Measurements from ENCODE around the gene DUSP23. TPM values are rescaled to one million over a fixed set of nuclear protein-coding genes. Genes with fewer than 3 reads are reported as not detected.
A peak's percentile ranks its signal among the peaks of the same experiment; 100 is the strongest.

The DUSP23 gene
- total RNA-seq, 1 experiment from 2014 or later: 35.2 TPM

DNA sequence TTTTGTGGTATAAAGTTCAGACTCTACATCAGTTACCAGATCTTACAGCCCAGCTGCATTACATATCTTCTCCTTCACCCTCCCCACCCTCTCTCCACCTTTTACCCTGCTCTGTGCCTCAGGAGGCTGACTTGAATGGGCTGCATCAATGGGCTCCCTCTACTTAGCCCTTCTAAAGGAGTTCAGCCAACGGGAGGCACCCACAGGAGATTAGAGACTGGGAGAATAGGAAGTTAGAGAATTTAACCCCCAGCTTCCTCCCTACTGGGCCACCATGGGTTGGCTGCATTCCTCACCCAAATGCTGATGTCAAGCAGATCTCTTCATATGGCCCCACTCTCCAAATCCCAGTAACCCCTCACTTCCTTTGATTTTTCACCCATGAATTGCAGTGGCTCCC, 17.1 kb upstream of the DUSP23 start:
- no peaks in the 10 kb centered on the region; the same call in 1 of the 2 replicates for H3K27me3 Mint-ChIP-seq (ENCODE audit: low read depth)
- no peak overlapping the region for H3K27ac Mint-ChIP-seq
- H3K9me3 Mint-ChIP-seq: 0 out of 2 replicates have a peak, but pooled peaks cover 5% of the 10 kb centered on the region
- ChIA-PET CTCF (no interaction called here), POLR2A (no interaction called here)
- H3K4me1 Mint-ChIP-seq: peaks cover 9% of the 10 kb centered on the region
- DNase-seq (ENCODE audit: low spot score) (no peak), ATAC-seq (0 out of 2 replicates have a peak, but pooled peaks have one; percentile 36)
- TF ChIP-seq ZNF671 (CRISPR knock-in tag; IDR thresholded peaks at IDR 0.05) (no peak), JAZF1 (CRISPR knock-in tag; IDR thresholded peaks at IDR 0.05) (no peak), SMAD4 (CRISPR knock-in tag; IDR thresholded peaks at IDR 0.05) (no peak), ZNF423 (CRISPR knock-in tag; IDR thresholded peaks at IDR 0.05) (0 out of 2 replicates have a peak, but pooled peaks have one; percentile 14)
- no peaks in the 10 kb centered on the region for H3K36me3 Mint-ChIP-seq
- H3K4me3 Mint-ChIP-seq: no peak overlapping the region

- POLR2A ChIA-PET: no interaction called here
- Mint-ChIP-seq H3K4me3 (no peak overlapping the region), H3K9me3 (0 out of 2 replicates have a peak, but pooled peaks cover 5% of the 10 kb centered on the region), H3K27me3 (ENCODE audit: low read depth) (no peaks in the 10 kb centered on the region; the same call in 1 of the 2 replicates), H3K36me3 (no peaks in the 10 kb centered on the region), H3K27ac (no peak overlapping the region), H3K4me1 (peaks cover 9% of the 10 kb centered on the region)
- TF ChIP-seq CDX4 (CRISPR knock-in tag; IDR thresholded peaks at IDR 0.05; ENCODE audit: borderline replicate concordance) (no peak), PREB (CRISPR knock-in tag; IDR thresholded peaks at IDR 0.05; ENCODE audit: borderline replicate concordance) (no peak), ZNF232 (CRISPR knock-in tag; IDR thresholded peaks at IDR 0.05) (no peak), ATF6 (CRISPR knock-in tag; IDR thresholded peaks at IDR 0.05) (no peak), CREB1 (CRISPR knock-in tag; IDR thresholded peaks at IDR 0.05) (no peak), ATF1 (CRISPR knock-in tag; IDR thresholded peaks at IDR 0.05) (no peak), ZNF416 (CRISPR knock-in tag; IDR thresholded peaks at IDR 0.05) (no peak)
- TF ChIP-seq, protein P1, sequence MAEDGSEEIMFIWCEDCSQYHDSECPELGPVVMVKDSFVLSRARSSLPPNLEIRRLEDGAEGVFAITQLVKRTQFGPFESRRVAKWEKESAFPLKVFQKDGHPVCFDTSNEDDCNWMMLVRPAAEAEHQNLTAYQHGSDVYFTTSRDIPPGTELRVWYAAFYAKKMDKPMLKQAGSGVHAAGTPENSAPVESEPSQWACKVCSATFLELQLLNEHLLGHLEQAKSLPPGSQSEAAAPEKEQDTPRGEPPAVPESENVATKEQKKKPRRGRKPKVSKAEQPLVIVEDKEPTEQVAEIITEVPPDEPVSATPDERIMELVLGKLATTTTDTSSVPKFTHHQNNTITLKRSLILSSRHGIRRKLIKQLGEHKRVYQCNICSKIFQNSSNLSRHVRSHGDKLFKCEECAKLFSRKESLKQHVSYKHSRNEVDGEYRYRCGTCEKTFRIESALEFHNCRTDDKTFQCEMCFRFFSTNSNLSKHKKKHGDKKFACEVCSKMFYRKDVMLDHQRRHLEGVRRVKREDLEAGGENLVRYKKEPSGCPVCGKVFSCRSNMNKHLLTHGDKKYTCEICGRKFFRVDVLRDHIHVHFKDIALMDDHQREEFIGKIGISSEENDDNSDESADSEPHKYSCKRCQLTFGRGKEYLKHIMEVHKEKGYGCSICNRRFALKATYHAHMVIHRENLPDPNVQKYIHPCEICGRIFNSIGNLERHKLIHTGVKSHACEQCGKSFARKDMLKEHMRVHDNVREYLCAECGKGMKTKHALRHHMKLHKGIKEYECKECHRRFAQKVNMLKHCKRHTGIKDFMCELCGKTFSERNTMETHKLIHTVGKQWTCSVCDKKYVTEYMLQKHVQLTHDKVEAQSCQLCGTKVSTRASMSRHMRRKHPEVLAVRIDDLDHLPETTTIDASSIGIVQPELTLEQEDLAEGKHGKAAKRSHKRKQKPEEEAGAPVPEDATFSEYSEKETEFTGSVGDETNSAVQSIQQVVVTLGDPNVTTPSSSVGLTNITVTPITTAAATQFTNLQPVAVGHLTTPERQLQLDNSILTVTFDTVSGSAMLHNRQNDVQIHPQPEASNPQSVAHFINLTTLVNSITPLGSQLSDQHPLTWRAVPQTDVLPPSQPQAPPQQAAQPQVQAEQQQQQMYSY (CRISPR knock-in tag; IDR thresholded peaks at IDR 0.05): no peak
- TF ChIP-seq, protein P2, sequence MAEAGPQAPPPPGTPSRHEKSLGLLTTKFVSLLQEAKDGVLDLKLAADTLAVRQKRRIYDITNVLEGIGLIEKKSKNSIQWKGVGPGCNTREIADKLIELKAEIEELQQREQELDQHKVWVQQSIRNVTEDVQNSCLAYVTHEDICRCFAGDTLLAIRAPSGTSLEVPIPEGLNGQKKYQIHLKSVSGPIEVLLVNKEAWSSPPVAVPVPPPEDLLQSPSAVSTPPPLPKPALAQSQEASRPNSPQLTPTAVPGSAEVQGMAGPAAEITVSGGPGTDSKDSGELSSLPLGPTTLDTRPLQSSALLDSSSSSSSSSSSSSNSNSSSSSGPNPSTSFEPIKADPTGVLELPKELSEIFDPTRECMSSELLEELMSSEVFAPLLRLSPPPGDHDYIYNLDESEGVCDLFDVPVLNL (CRISPR knock-in tag; IDR thresholded peaks at IDR 0.05; ENCODE audit: borderline replicate concordance, low read depth): no peak
- CTCF ChIA-PET: no interaction called here
- DNase-seq (ENCODE audit: low spot score) (no peak), ATAC-seq (no peak)
These were observed 15.0 kb upstream of the DUSP23 start for GRCh38 chr1:159765806-159766205.

Measured in WTC11 (cell line).